ENCODE results near the gene EHMT1.

DNA sequence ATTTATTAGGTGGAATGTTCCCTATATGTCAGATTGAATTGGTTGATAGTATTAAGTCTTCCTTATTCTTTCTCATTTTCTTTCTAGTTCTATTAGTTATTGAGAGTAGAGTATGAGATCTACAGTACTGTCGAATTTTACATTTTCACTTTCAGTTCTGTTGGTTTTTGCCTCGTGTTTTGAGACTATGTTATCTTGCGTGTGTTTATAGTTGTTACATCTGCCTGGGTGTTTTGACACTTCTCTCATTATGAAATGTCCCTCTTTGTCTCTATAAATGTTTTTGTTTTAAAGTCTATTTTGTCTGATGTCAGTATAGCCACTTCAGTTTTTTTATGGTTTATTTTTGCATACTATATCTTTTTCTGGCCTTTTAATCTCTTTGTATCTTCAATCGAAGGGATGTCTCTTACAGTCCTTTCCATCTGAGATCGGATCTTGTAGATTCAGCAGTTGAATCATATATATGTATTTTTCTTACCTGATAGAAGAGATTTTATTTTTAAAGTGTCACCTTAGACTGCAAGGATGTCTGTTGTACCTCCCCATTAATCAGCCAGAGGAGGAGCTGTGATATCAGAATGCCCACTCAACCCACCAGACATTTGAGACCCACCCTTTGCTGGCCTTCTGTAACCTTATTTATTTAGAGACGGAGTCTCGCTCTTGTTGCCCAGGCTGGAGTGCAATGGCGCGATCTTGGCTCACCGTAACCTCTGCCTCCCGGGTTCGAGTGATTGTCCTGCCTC, 20.7 kb downstream of the EHMT1 start:
- TF ChIP-seq SUZ12 (IDR thresholded peaks at IDR 0.05; ENCODE audit: extremely low read depth, insufficient read depth, insufficient read length) (no peak), ZNF274 (IDR thresholded peaks at IDR 0.05; ENCODE audit: low read depth, low read length) (no peak), YY1 (IDR thresholded peaks at IDR 0.05; ENCODE audit: insufficient read depth, insufficient read length) (no peak)

Measured in NT2/D1 (cell line).